ENCODE measurements around the gene NUP62.

The NUP62 gene

GRCh38 chr19:49923055-49924003 is 6.0 kb downstream of the NUP62 start:
- H3K4me3 ChIP-seq (ENCODE audit: low read depth, low read length): no peak overlapping the region
- TF ChIP-seq CTCF (IDR thresholded peaks at IDR 0.05; ENCODE audit: low read depth, low read length): no peak

- no peak for TF ChIP-seq CTCF (IDR thresholded peaks at IDR 0.05; ENCODE audit: low read depth, low read length)
- H3K4me3 ChIP-seq (ENCODE audit: low read depth, low read length): no peak overlapping the region
Observed at GRCh38 chr19:49921871-49922795, 7.2 kb downstream of the NUP62 start.

GRCh38 chr19:49920624-49921363 is 8.5 kb downstream of the NUP62 start:
- H3K4me3 ChIP-seq (ENCODE audit: low read depth, low read length): no peak overlapping the region
- no peak for TF ChIP-seq CTCF (IDR thresholded peaks at IDR 0.05; ENCODE audit: low read depth, low read length)

- no peak for TF ChIP-seq CTCF (IDR thresholded peaks at IDR 0.05; ENCODE audit: low read depth, low read length)
- H3K4me3 ChIP-seq (ENCODE audit: low read depth, low read length): no peak overlapping the region
Observed at GRCh38 chr19:49918089-49918488, 11.2 kb downstream of the NUP62 start.

GRCh38 chr19:49916839-49917733 is 12.2 kb downstream of the NUP62 start:
- no peak for TF ChIP-seq CTCF (IDR thresholded peaks at IDR 0.05; ENCODE audit: low read depth, low read length)

GRCh38 chr19:49915271-49915670 is 14.0 kb downstream of the NUP62 start:
- no peak overlapping the region for H3K4me3 ChIP-seq (ENCODE audit: low read depth, low read length)
- 0 out of 2 replicates have a peak, but pooled peaks have one; percentile 9 for TF ChIP-seq CTCF (IDR thresholded peaks at IDR 0.05; ENCODE audit: low read depth, low read length)

More at GRCh38 chr19:49916839-49917733, 12.2 kb downstream of the NUP62 start:
- no peak overlapping the region for H3K4me3 ChIP-seq (ENCODE audit: low read depth, low read length)
